ENCODE measurements around the gene ACSL3.

GRCh38 chr2:222978850-222979249 lies 118.0 kb downstream of the ACSL3 start:
- TF ChIP-seq CTCF (IDR thresholded peaks at IDR 0.05 in 4 of 5, conservative IDR thresholded peaks at IDR 0.05 in 1 of 5) (no peak), POLR2A (IDR thresholded peaks at IDR 0.05) (no peak)
